Neural cell (in vitro differentiated cells): ENCODE data around the gene EXOC4. TPM values are rescaled to one million over a fixed set of nuclear protein-coding genes. Genes with fewer than 3 reads are reported as not detected.

ENCODE experiments used
- H2AFZ ChIP-seq: fragments of 200-600, 300-800 bp; sonication (generic), shearing (Covaris generic); 2 replicates; pipeline ENCODE4 v1.6.0; 2014; ENCODE audit warnings: low read depth, mild to moderate bottlenecking, antibody characterized with exemption, low read length, moderate library complexity
- H3F3A ChIP-seq: fragments of 200-600 bp; shearing (Covaris generic); 2 replicates; pipeline ENCODE4 v1.6.1; 2016; ENCODE audit warnings: mild to moderate bottlenecking, moderate library complexity, mixed read lengths, antibody characterized with exemption, low read length; ENCODE audit not compliant: insufficient read depth, poor library complexity, severe bottlenecking
- H3K27ac ChIP-seq: fragments of 200-600, 300-800 bp; sonication (generic), shearing (Covaris generic); 2 replicates; pipeline ENCODE4 v1.5.1; 2014; ENCODE audit warnings: mild to moderate bottlenecking, low read length, moderate library complexity
- H3K27me3 ChIP-seq: fragments of 300-800, 200-600 bp; sonication (generic), shearing (Covaris generic); 2 replicates; pipeline ENCODE4 v1.6.0; 2014; ENCODE audit warnings: mild to moderate bottlenecking, low read depth, low read length, moderate library complexity; ENCODE audit not compliant: insufficient read depth
- H3K36me3 ChIP-seq: fragments of 300-800, 200-600 bp; sonication (generic), shearing (Covaris generic); 2 replicates; pipeline ENCODE4 v1.5.1; 2014; ENCODE audit warnings: mild to moderate bottlenecking, antibody characterized with exemption, low read length, moderate library complexity; ENCODE audit not compliant: insufficient read depth
- H3K4me2 ChIP-seq: fragments of 300-800, 200-600 bp; sonication (generic), shearing (Covaris generic); 2 replicates; pipeline ENCODE4 v1.6.0; 2014; ENCODE audit warnings: mild to moderate bottlenecking, low read length
- H3K4me3 ChIP-seq: fragments of 300-800, 200-600 bp; sonication (generic), shearing (Covaris generic); 2 replicates; pipeline ENCODE4 v1.5.1; 2014; ENCODE audit warnings: mild to moderate bottlenecking, low read length, moderate library complexity
- H3K79me2 ChIP-seq: fragments of 200-600 bp; shearing (Covaris generic); replicated peaks from 2 replicates; pipeline ENCODE4 v1.6.0; 2014; ENCODE audit warnings: mild to moderate bottlenecking, low read length, moderate library complexity; ENCODE audit not compliant: insufficient read depth
- H3K9ac ChIP-seq: fragments of 300-800, 200-600 bp; sonication (generic), shearing (Covaris generic); 2 replicates; pipeline ENCODE4 v1.6.1; 2016; ENCODE audit warnings: mild to moderate bottlenecking, low read length, mixed read lengths
- H3K9me2 ChIP-seq: fragments of 200-600 bp; shearing (Covaris generic); 2 replicates; pipeline ENCODE4 v1.6.1; 2016; ENCODE audit warnings: mild to moderate bottlenecking, low read length, mixed read lengths; ENCODE audit not compliant: insufficient read depth
- H3K9me3 ChIP-seq: fragments of 200-600, 300-800 bp; sonication (generic), shearing (Covaris generic); 2 replicates; pipeline ENCODE4 v1.6.1; 2016; ENCODE audit warnings: mild to moderate bottlenecking, mixed run types, low read length, moderate library complexity, mixed read lengths
- H4K20me1 ChIP-seq: fragments of 200-600 bp; shearing (Covaris generic); 2 replicates; pipeline ENCODE4 v1.6.1; 2016; ENCODE audit warnings: mild to moderate bottlenecking, mixed run types; ENCODE audit not compliant: insufficient read depth
- EP300 ChIP-seq: fragments of 450-650 bp; conservative IDR thresholded peaks from 2 replicates; pipeline ENCODE4 v1.6.1; 2014; ENCODE audit warnings: antibody characterized with exemption, mild to moderate bottlenecking, moderate library complexity; ENCODE audit not compliant: poor library complexity, severe bottlenecking
- EZH2 ChIP-seq: fragments of 200-600, 300-800 bp; shearing (Covaris generic), sonication (generic); IDR thresholded peaks from 2 replicates; pipeline ENCODE4 v1.6.1; 2014; ENCODE audit warnings: antibody characterized with exemption, low read length, borderline replicate concordance, mild to moderate bottlenecking; ENCODE audit not compliant: insufficient read depth, poor library complexity, severe bottlenecking
- MXI1 ChIP-seq: fragments of 450-650 bp; conservative IDR thresholded peaks from 2 replicates; pipeline ENCODE4 v1.6.1; 2014; ENCODE audit warnings: antibody characterized with exemption, mild to moderate bottlenecking; ENCODE audit not compliant: poor library complexity, severe bottlenecking
- POLR2AphosphoS5 ChIP-seq: IDR thresholded peaks from 2 replicates; pipeline ENCODE4 v1.6.1; 2012
- RAD21 ChIP-seq: fragments of 450-650 bp; conservative IDR thresholded peaks from 2 replicates; pipeline ENCODE4 v1.6.1; 2014; ENCODE audit warnings: antibody characterized with exemption, mild to moderate bottlenecking, moderate library complexity
- REST ChIP-seq: IDR thresholded peaks from 2 replicates; pipeline ENCODE4 v1.6.1; 2012; ENCODE audit warnings: borderline replicate concordance
- SMC3 ChIP-seq: fragments of 450-650 bp; conservative IDR thresholded peaks from 2 replicates; pipeline ENCODE4 v1.6.1; 2014; ENCODE audit warnings: antibody characterized with exemption, mild to moderate bottlenecking, moderate library complexity; ENCODE audit not compliant: poor library complexity
- TAF1 ChIP-seq: IDR thresholded peaks from 2 replicates; pipeline ENCODE4 v1.6.1; 2012; ENCODE audit warnings: low read depth
- polyA plus RNA-seq: library from polyadenylated mRNA; depleted of rRNA; stranded (reverse); fragments of >200 nt; gene quantifications from 2 replicates; pipeline ENCODE4 v1.2.3, GENCODE V29; 2014
- TF ChIP-seq, protein P1 (sequence below): fragments of 450-650 bp; IDR thresholded peaks from 2 replicates; pipeline ENCODE4 v1.5.1; 2014; ENCODE audit warnings: antibody characterized with exemption, mild to moderate bottlenecking, moderate library complexity; ENCODE audit not compliant: poor library complexity, severe bottlenecking

The EXOC4 gene
- polyA plus RNA-seq, 1 donor from 2014 or later, result 36.5 TPM

- Histone ChIP-seq H2AFZ (no peak overlapping the region), H3K4me2 (no peak overlapping the region), H3K27ac (no peak overlapping the region), H3K27me3 (no peaks in the 10 kb centered on the region), H3K36me3 (no peaks in the 10 kb centered on the region), H3K79me2 (no peaks in the 10 kb centered on the region), H3K4me3 (no peak overlapping the region), H3K9me3 (no peaks in the 10 kb centered on the region), H3K9ac (no peak overlapping the region), H4K20me1 (no peaks in the 10 kb centered on the region), H3K9me2 (no peaks in the 10 kb centered on the region), H3F3A (no peaks in the 10 kb centered on the region)
- TF ChIP-seq, protein P1, sequence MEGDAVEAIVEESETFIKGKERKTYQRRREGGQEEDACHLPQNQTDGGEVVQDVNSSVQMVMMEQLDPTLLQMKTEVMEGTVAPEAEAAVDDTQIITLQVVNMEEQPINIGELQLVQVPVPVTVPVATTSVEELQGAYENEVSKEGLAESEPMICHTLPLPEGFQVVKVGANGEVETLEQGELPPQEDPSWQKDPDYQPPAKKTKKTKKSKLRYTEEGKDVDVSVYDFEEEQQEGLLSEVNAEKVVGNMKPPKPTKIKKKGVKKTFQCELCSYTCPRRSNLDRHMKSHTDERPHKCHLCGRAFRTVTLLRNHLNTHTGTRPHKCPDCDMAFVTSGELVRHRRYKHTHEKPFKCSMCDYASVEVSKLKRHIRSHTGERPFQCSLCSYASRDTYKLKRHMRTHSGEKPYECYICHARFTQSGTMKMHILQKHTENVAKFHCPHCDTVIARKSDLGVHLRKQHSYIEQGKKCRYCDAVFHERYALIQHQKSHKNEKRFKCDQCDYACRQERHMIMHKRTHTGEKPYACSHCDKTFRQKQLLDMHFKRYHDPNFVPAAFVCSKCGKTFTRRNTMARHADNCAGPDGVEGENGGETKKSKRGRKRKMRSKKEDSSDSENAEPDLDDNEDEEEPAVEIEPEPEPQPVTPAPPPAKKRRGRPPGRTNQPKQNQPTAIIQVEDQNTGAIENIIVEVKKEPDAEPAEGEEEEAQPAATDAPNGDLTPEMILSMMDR, result no peak
- TF ChIP-seq EP300 (no peak), EZH2 (no peak), POLR2AphosphoS5 (no peak), SMC3 (no peak), MXI1 (no peak), RAD21 (no peak), REST (no peak), TAF1 (no peak)
Measured at GRCh38 chr7:133682364-133683181, 429.7 kb downstream of the EXOC4 start.

DNA sequence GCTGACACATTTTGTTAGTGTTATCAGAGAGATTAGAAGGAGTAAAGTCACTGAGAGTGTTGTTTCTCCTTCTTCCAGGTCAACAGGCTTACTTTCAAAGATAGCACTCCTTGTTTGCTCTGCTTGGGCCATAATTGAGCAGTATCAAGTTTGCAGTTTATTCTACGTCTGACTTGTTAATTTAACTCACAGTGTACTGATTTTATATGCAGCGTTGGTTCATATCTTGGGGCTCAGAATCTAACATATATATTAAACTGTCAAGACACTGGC, 430.2 kb downstream of the EXOC4 start:
- Histone ChIP-seq H4K20me1 (no peaks in the 10 kb centered on the region), H2AFZ (no peak overlapping the region), H3K36me3 (no peaks in the 10 kb centered on the region), H3K9me2 (no peaks in the 10 kb centered on the region), H3K9ac (no peak overlapping the region), H3F3A (no peaks in the 10 kb centered on the region), H3K4me2 (no peak overlapping the region), H3K4me3 (no peak overlapping the region), H3K27me3 (no peaks in the 10 kb centered on the region), H3K27ac (no peak overlapping the region), H3K9me3 (no peaks in the 10 kb centered on the region), H3K79me2 (no peaks in the 10 kb centered on the region)
- no peak for TF ChIP-seq SMC3
- no peak for TF ChIP-seq MXI1
- TF ChIP-seq POLR2AphosphoS5, result no peak
- TF ChIP-seq RAD21, result no peak
- TF ChIP-seq, protein P1, result no peak
- TF ChIP-seq EP300, result no peak
- TF ChIP-seq TAF1, result no peak
- no peak for TF ChIP-seq EZH2
- no peak for TF ChIP-seq REST
